NCI-H460 (cell line): Measurements from ENCODE around the gene COL23A1. TPM values are rescaled to one million over a fixed set of nuclear protein-coding genes. Genes with fewer than 3 reads are reported as not detected.

ENCODE experiments used
- DNase-seq: peaks from one replicate; pipeline ENCODE4 v3.0.0-alpha.2; 2016; ENCODE audit warnings: low read depth; ENCODE audit errors: extremely low read depth
- total RNA-seq: library from RNA; depleted of rRNA; stranded (reverse); fragments of >200 nt; shearing (Covaris generic); gene quantifications from 2 replicates; pipeline ENCODE4 v1.2.3, GENCODE V29; 2014

COL23A1 gene
- total RNA-seq, 1 experiment from 2014 or later: not detected

DNA sequence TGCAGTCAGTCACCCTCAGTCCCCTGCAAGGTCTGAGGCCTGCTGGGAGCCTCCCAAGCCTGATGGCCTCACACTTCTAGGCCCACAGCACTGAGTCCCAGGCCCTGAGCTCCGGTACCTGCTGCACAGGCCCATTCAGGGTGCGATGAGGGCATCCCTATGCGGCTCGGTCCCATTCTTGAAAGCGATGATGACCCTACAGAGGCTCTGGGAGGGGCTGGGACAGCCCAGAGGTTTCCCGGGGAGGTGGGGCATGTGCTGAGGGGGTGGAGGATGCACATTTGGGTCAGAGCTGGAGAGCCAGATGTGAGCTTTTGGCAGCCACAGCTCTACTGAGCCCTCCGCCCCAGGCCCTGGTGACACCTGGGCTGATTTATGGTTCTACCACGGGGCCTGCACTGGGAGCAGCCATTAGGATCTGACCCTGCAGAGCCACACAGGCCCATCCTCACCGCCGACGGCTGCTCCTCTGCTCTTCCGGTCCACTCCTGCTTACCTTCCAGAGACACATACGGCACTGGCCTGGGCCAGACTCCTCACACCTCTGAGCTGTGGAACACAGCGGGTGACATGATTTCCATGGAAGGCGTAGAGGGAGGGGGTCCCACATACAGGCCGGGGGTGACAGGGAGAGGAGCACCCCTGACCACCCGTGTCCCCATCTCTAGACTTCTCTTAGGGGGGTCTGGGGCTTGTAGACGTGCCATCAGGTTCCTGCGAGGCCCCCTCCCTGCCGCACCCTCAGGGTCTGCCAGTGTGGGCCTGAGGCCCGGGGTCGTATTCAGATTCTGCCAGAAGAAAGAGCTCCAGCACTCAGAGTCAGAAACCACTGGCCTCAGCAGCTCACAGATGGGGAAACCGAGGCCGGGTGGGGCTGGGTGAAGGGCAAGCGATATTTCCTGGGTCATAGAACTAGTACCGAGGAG is 53.4 kb downstream of the COL23A1 start:
- DNase-seq: no peak

DNA sequence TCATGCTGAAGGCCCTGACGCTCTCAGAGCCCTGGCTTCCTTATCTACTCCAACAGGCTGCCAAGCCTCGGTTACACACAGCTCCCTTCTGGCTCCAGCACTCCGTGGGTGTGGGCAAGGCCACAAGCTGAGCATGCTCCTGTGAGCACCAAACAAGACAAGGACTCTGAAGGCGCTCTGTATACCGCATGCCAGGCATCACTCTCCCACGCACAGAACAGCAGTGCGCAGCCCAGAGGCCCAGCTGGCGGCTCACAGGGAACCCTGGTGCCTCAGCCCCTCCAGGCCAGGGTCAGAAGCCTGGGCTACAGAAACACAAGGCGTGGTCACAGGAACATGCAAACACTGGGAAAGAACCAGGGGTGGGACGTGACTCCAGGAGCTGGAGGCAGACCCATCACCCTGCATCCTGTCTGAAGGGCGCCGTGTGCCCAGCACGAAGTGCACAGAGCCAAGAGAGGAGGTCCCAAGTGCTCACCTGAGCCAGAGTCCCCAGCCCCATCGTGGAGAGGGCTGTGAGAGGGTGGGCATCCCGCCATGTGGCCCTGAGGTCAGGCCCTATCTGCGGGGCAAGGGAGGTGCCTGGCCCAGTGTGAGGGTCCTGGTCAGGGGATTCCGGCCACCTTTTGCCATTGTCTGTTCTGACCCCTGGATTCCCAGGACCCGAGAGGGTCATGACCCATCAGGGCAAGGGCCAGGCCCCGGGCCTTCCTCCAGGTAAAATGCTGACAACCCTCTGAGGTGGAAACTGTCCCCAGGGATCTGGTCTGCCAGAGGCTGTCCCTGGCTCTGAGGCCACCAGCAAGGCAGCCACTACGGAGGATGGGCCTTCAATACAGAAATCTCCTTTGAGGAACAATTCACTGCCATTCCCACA is 54.7 kb downstream of the COL23A1 start:
- DNase-seq: no peak

DNA sequence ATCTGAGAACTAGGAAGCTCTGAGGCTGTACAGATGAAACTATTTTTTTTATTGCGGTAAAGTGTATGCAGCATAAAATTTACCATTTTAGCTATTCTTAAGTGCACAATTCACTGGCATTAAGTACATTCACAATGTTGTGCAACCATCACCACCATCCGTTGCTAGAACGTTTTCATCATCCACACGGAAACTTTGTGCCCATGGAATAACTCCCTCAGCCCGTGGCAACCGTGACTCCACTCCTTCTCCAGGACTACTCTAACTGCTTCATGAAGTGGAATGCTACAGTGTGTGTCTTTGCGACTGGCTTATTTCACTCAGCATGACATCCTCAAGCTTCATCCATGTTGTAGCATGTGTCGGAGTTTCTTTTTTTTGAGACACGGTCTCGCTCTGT is 57.1 kb downstream of the COL23A1 start:
- DNase-seq: no peak

DNA sequence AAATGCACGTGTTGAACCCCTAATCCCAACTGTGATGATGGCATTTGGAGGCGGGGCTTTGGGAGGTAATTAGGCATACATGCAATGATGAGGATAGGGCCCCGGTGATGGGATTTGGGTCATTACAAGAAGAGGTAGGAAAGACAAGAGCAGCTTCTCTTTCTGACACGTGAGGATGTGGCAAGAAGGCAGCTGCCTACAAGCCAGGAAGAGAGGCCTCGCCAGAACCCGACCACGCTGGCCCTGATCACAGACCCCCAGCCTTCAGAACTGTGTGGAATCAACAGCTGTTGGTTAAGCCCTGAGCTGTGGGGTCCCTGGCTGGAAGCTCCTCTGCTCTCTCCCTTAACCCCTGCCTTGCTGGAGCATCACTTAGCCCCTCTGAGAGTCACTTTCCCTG is 57.5 kb downstream of the COL23A1 start:
- no peak for DNase-seq

DNA sequence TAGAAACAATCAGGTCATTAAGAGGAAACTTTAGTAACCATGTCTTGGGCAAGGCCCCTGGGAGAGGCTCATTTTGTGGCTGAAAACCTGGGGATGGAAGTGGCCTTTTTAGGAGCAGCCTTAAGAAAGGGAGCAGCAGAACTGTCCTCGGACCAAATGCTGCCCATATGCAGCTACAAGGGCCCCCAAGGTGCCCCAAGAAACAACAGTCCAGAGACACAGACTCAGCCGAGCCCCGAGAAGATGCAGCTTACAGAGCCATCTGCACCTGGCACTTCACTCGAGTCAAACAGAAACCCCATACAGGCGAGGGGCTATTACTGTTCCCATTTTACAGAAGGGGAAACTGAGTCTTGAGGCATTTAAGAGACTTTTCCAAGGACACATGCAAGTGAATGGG is 58.0 kb downstream of the COL23A1 start:
- DNase-seq: no peak

DNA sequence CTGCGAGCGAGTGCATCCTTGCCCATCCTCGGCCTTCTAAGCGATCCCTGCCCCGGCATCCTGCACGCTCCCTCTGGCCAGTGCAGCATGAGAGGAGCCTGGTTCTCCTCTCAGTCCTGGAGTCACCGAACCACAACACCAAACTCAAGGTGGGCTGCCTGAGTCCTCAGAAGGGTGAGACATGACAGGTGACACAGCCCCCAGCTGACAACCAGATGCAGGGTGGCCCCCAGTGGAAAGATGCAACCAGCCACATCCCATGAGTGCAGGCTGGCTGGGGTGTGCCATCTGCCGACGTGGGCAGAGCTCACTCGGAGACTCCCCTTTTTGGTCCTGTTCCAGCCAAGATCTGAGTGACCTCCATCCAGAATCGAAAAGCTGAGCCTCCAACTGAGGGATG is 58.4 kb downstream of the COL23A1 start:
- no peak for DNase-seq

DNA sequence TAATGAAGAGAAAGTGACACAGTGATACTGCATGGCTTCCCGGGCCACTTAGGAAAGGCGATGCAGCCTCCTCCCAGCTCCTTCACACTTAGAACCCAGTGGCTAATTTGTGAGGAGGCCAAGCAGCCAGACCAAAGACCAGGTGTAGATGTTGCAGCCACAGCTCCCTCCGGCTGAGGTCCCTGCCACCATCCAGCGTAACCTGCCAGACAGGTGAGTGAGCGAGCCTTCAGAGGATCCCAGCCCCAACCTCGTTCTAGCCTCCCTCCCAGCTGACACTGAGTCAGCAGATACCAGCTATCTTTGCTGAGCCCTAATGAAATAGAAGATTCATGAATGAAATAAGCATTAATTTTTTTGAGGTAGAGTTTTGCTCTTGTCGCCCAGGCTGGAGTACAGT is 59.7 kb downstream of the COL23A1 start:
- DNase-seq: no peak

DNA sequence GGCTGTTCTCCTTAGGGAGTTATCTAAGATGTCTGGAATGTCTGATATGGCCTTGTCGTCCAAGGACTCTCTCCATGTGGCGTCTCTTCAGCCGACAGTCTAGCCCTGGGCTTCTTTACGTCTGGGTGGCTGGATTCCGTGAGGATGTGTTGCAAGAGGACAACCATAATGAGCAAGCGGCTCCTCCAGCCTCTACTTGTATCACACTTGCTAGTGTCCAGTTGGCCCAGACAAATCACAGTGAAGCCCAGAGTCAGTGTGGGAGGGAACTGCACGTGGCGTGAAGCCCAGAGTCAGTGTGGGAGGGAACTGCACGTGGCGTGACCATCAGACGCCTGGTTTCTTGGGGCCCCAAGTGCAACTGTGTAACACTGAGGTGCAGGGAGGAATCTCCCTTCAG is 61.1 kb downstream of the COL23A1 start:
- DNase-seq: no peak

DNA sequence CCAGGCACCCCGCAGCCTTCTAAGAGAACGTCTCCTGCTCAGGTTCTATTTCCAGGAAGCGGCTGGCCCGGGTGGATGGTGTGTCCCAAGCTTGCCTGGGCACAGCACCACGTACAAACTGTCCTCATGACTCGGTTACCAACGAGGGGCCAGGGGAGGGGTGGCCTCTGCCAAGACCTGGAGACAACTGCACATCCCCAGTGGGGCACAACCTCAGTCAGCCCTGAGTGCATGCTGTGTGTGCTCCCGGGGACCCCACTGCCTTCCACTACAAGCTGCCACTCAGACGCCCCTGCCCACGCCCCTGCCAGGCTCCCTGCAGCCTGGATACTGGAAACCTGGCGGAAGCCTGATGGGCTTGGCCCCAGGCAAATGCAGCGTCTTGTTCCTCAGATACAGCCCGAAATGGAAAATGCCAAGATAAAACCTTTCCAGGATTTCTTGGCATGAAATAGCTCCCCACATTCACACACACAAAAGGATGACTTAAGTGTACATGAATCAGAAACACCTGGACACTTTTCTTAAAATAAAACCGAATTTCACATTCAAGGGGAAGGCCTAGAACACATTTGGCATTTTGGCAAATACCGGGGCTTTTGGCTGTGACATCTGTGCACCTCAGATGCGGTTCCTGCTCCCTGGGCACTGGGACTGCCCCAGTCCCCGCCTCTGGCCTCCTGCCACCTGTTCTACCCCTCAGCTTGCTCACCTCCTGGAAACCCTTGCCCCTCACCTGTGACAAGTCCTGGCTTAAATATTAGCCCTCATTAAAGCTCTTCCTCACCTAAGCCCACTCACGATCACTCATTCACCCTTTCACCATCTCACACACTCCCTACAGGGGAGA is 62.5 kb downstream of the COL23A1 start:
- DNase-seq: no peak

DNA sequence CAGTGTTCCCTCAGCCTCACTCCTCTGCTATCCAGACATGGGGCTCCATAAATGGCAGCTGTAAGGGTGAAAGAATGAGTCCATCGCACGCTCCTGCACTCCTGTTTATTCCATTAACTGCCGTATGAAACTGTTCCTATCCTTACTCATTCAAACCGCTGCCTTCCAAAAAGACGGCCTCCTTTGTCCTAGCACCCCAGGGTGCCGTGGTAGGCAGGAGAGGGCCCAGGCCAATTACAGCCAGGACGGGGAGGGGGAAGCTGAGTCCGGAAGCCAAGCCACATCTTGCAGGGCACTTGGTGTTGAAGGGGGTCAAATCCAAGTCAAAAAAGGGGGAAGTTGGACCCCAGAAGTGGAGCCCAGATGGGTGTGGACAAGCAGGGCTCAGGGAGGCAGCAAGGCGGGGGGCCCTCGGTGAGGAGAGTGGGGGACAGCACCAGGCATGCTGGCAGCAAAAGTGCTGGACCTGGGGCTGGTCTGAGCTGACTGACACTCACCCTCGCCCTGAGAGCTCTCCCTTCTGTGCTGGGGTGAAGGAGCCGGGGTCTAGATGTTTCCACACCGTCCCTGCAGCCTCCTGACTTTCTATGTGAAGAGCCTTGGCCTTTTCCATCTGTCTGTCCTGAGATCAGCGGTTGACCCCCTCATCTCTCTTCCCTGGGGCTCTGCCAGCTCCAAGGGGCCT is 63.3 kb downstream of the COL23A1 start:
- DNase-seq: no peak

DNA sequence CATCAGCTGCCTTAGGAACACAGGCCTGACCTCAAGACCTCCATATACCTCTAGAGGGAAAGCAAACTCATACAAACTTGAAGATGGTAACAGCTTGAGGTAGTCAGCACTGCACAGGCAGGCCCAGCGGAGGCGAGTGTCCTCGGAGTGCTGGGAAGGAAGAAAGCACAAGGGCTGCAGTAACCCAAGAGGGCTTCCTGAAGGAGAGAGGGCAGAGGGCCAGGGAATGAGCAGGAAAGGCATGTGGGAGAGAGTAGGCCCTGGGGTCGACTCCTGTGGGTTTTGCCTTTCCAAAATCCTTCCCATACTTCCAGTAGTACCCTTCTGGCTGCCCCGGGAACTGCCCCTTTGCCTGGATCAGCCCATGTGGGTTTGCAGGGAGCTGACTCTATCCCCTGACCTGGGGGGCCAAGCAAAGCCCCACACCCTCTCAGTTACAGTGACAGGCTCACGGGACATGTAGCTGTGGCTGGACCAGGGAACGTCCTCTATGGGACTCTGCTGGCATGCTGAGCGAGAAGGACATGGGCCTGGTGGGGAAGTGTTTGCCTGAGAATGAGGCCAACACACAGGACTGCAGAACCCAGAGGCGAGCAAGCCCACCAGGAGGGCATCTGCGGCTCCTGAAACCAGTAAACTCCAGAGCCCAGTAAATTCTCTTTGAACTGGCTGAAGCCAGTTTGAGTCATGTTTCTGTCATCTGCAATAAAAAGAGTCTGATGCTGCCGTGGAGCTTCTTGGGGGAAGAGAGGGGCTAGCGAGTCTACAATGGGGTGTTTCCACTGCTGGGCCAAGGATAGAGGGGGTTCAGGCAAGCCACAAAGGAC is 64.1 kb downstream of the COL23A1 start:
- no peak for DNase-seq

DNA sequence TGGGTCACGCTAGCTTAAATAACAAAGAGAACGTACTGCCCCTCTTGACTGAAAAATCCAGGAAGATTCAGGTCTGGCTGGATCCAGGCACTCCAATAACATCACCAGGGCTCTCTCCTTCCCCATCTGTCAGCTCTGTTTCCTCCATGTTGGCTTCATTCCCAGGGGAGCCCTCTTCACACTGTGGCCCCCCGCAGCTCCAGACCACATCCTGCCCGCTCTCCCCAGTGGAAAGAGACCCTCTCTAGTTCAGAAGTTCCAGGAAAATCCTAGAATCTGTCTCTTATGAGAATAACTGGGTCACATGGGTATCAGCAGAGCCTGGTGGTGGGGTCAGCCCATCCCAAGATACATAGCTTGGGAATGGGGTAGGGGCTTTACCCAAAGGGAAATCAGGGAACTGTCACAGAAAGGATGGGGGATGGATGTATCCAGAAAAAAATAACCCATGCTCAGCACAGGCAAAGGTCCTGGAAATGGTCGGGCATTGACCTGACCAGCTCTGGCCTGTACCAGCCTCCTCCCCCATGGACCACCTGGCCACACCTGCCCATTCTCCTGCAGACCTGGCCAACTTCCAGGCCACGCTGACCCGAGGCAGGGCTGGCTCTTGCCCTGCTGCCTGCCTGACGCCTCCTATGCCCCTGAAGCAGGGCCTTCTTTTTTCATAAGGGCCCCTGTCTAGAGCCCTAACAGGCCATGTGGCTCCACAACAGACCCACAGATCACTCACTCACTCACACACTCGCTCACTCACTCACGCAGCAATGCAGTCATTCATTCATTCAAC is 65.9 kb downstream of the COL23A1 start:
- DNase-seq: no peak

DNA sequence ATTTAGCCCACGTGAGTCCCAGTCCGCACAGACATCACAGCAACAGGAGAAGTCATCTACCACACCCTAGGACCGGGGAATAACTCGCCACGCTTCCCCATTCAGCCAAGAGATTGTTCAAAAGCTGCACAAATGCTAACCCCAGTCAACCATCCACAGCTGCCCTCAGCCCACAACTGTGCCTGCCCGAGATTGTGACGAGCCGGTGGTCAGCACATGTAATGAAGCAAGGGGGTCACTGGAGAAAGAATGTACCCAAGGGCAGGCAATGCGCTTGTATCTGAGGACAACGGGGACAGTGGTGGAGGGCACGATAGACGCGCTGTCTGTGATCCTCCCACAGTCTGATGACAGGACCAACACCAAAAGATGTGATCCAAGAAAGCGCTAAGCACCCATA is 67.8 kb downstream of the COL23A1 start:
- DNase-seq: no peak

DNA sequence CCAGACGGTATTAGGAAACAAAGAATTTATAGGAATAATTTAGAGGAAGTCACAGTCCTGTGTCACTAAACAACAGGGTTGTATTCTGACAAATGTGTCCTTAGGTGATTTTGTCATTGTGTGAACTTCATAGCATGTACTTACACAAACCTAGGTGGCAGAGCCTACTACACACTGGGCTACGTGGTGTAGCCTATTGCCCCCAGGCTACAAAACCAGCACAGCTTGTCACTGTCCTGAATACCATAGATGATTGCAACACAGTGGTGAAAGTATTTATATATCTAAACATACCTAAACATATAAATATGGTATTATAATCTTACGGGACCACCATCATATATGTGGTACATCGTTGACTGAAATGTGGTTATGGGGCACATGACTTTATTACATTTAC is 69.3 kb downstream of the COL23A1 start:
- DNase-seq: no peak

DNA sequence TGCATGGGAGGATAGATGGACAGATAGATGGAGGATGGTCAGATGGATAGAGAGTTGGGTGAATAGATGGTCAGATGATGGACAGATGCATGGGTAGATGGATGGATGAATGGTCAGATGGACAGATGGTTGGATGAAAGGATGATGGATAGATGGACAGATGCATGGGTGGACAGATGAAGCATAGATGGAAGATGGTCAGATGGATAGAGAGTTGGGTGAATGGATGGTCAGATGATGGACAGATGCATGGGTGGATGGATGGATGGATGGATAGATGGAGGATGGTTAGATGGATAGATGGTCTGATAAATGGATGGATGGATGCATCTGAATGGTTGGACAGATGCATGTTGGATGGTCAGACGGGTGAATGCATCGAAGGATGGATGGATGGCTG is 70.4 kb downstream of the COL23A1 start:
- DNase-seq: no peak

DNA sequence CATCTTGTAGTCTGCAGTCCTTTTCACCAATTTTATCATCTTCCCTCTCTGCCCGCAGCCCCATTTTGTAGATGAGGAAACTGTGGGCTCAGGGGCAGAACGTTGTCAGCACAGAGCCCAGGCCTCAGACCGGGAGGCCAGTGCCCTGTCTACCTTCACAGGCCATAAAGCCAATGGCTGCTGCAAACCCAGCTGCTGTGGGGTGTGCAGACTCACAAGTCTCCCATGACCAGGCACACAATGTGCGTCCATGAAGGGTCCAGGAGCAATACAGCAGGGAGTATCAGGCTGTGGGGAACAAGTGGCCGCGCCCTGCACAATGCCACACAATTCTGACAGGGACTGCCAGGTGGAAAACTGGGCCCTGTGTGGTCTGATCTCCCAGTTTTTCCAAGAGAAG is 71.0 kb downstream of the COL23A1 start:
- no peak for DNase-seq

DNA sequence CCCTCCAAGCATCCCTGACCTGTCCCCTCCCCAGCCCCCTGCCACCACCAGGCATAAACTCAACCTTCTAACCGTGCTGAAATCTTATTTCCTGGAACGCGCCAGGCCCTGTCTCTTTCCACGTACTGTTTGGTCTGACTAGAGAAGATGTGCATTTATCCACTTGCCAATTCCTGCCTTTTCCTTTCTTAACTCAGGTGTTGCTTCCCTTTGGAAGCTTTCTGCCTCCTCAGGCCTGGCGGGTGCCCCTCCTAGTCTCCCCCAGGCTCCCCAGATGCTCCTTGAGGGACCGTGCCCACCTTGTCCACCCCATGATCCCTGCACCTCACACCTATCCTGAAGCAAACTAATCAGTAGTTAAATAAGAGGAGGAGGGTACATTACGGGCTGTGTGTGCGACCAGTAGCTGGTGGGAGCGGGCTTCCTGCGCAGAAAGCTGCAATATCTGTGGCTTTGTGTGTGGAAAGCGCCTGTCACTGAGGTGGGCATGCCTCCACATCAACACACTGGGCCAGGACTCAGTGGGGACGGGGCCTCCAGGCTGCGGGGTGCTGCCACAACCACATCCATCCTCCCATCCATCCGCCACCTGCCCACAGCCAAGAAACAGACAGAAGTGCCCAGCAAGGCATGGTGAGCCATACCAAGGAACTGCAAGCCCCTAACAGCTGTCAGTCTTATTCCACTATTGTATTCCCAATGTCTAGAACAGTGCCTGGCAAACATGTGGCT is 73.5 kb downstream of the COL23A1 start:
- DNase-seq: no peak
